Stimulated activated memory B cell treated with anti-CD40 and anti-IgM and Interleukin-4, amounts not matched to agents 10 μg/mL and 1 μg/mL and 100 μg/mL, for 72 hours (primary cell): ENCODE measurements around the gene ADAM12.

Experiments
- ATAC-seq: fragments of 150-1000 bp; cut with Tn5 transposase; 2 replicates; pipeline ENCODE4 v1.10.0; 2021
- H3K27ac Mint-ChIP-seq: one replicate; pipeline ENCODE4 v1.8.0; 2022; ENCODE audit warnings: mild to moderate bottlenecking, mixed read lengths
- H3K27me3 Mint-ChIP-seq: one replicate; pipeline ENCODE4 v1.8.0; 2022; ENCODE audit warnings: mixed read lengths
- H3K36me3 Mint-ChIP-seq: one replicate; pipeline ENCODE4 v1.8.0; 2022; ENCODE audit warnings: mixed read lengths
- H3K4me1 Mint-ChIP-seq: one replicate; pipeline ENCODE4 v1.8.0; 2022; ENCODE audit warnings: mixed read lengths
- H3K4me3 Mint-ChIP-seq: one replicate; pipeline ENCODE4 v1.8.0; 2022; ENCODE audit warnings: mild to moderate bottlenecking, moderate library complexity, mixed read lengths
- H3K9me3 Mint-ChIP-seq: one replicate; pipeline ENCODE4 v1.8.0; 2022; ENCODE audit warnings: mixed read lengths

Gene ADAM12

GRCh38 chr10:126233182-126234148 lies 154.8 kb downstream of the ADAM12 start:
- H3K36me3 Mint-ChIP-seq: no peaks in the 10 kb centered on the region
- H3K4me1 Mint-ChIP-seq: no peaks in the 10 kb centered on the region
- H3K27ac Mint-ChIP-seq: no peak overlapping the region
- H3K9me3 Mint-ChIP-seq: peaks cover 7% of the 10 kb centered on the region
- no peak for ATAC-seq
- no peak overlapping the region for H3K4me3 Mint-ChIP-seq
- peaks cover 29% of the 10 kb centered on the region for H3K27me3 Mint-ChIP-seq

- Mint-ChIP-seq H3K4me1 (no peaks in the 10 kb centered on the region), H3K27ac (no peak overlapping the region), H3K27me3 (peaks cover 29% of the 10 kb centered on the region), H3K36me3 (no peaks in the 10 kb centered on the region), H3K9me3 (peaks cover under 1% of the 10 kb centered on the region), H3K4me3 (no peak overlapping the region)
- ATAC-seq: no peak
These were observed 157.7 kb downstream of the ADAM12 start for GRCh38 chr10:126230587-126230986.

GRCh38 chr10:126229686-126230085 lies 158.6 kb downstream of the ADAM12 start:
- Mint-ChIP-seq H3K36me3 (no peaks in the 10 kb centered on the region), H3K27me3 (peaks cover 29% of the 10 kb centered on the region), H3K9me3 (no peaks in the 10 kb centered on the region), H3K4me1 (no peaks in the 10 kb centered on the region), H3K27ac (no peak overlapping the region), H3K4me3 (no peak overlapping the region)
- no peak for ATAC-seq

GRCh38 chr10:126227762-126228134 lies 160.5 kb downstream of the ADAM12 start:
- peaks cover 22% of the 10 kb centered on the region for H3K27me3 Mint-ChIP-seq
- no peaks in the 10 kb centered on the region for H3K36me3 Mint-ChIP-seq
- H3K27ac Mint-ChIP-seq: no peak overlapping the region
- H3K9me3 Mint-ChIP-seq: no peaks in the 10 kb centered on the region
- no peak for ATAC-seq
- H3K4me3 Mint-ChIP-seq: no peak overlapping the region
- no peaks in the 10 kb centered on the region for H3K4me1 Mint-ChIP-seq

GRCh38 chr10:126226988-126227761 lies 161.1 kb downstream of the ADAM12 start:
- no peaks in the 10 kb centered on the region for H3K4me1 Mint-ChIP-seq
- peaks cover 16% of the 10 kb centered on the region for H3K27me3 Mint-ChIP-seq
- no peak overlapping the region for H3K27ac Mint-ChIP-seq
- no peak overlapping the region for H3K4me3 Mint-ChIP-seq
- H3K9me3 Mint-ChIP-seq: no peaks in the 10 kb centered on the region
- H3K36me3 Mint-ChIP-seq: no peaks in the 10 kb centered on the region
- no peak for ATAC-seq

- no peak for ATAC-seq
- H3K9me3 Mint-ChIP-seq: no peaks in the 10 kb centered on the region
- no peaks in the 10 kb centered on the region for H3K36me3 Mint-ChIP-seq
- no peak overlapping the region for H3K4me3 Mint-ChIP-seq
- H3K27ac Mint-ChIP-seq: no peak overlapping the region
- no peaks in the 10 kb centered on the region for H3K4me1 Mint-ChIP-seq
- H3K27me3 Mint-ChIP-seq: peaks cover 6% of the 10 kb centered on the region
These were observed 162.1 kb downstream of the ADAM12 start for GRCh38 chr10:126226205-126226604.

GRCh38 chr10:126225672-126226008 lies 162.6 kb downstream of the ADAM12 start:
- peaks cover 5% of the 10 kb centered on the region for H3K27me3 Mint-ChIP-seq
- no peaks in the 10 kb centered on the region for H3K36me3 Mint-ChIP-seq
- ATAC-seq: no peak
- H3K4me1 Mint-ChIP-seq: no peaks in the 10 kb centered on the region
- no peak overlapping the region for H3K27ac Mint-ChIP-seq
- no peaks in the 10 kb centered on the region for H3K9me3 Mint-ChIP-seq
- H3K4me3 Mint-ChIP-seq: no peak overlapping the region

- Mint-ChIP-seq H3K27me3 (peaks cover 5% of the 10 kb centered on the region), H3K27ac (no peak overlapping the region), H3K9me3 (no peaks in the 10 kb centered on the region), H3K4me1 (no peaks in the 10 kb centered on the region), H3K36me3 (no peaks in the 10 kb centered on the region), H3K4me3 (no peak overlapping the region)
- no peak for ATAC-seq
These were observed 163.2 kb downstream of the ADAM12 start for GRCh38 chr10:126224967-126225671.

- H3K27ac Mint-ChIP-seq: no peak overlapping the region
- H3K4me3 Mint-ChIP-seq: no peak overlapping the region
- no peaks in the 10 kb centered on the region for H3K27me3 Mint-ChIP-seq
- H3K9me3 Mint-ChIP-seq: no peaks in the 10 kb centered on the region
- no peaks in the 10 kb centered on the region for H3K36me3 Mint-ChIP-seq
- ATAC-seq: no peak
- H3K4me1 Mint-ChIP-seq: no peaks in the 10 kb centered on the region
These were observed 164.7 kb downstream of the ADAM12 start for GRCh38 chr10:126223512-126224067.

GRCh38 chr10:126222736-126223511 lies 165.4 kb downstream of the ADAM12 start:
- no peak overlapping the region for H3K27ac Mint-ChIP-seq
- H3K27me3 Mint-ChIP-seq: no peaks in the 10 kb centered on the region
- no peaks in the 10 kb centered on the region for H3K4me1 Mint-ChIP-seq
- H3K4me3 Mint-ChIP-seq: no peak overlapping the region
- no peak for ATAC-seq
- no peaks in the 10 kb centered on the region for H3K36me3 Mint-ChIP-seq
- H3K9me3 Mint-ChIP-seq: no peaks in the 10 kb centered on the region

- Mint-ChIP-seq H3K4me3 (no peak overlapping the region), H3K27me3 (no peaks in the 10 kb centered on the region), H3K27ac (no peak overlapping the region), H3K36me3 (no peaks in the 10 kb centered on the region), H3K4me1 (no peaks in the 10 kb centered on the region), H3K9me3 (no peaks in the 10 kb centered on the region)
- no peak for ATAC-seq
These were observed 166.4 kb downstream of the ADAM12 start for GRCh38 chr10:126221874-126222273.

GRCh38 chr10:126218778-126219649 lies 169.3 kb downstream of the ADAM12 start:
- H3K4me3 Mint-ChIP-seq: no peak overlapping the region

GRCh38 chr10:126218174-126218573 lies 170.1 kb downstream of the ADAM12 start:
- Mint-ChIP-seq H3K4me3 (no peak overlapping the region), H3K9me3 (no peaks in the 10 kb centered on the region), H3K4me1 (no peaks in the 10 kb centered on the region), H3K27ac (no peak overlapping the region), H3K27me3 (peaks cover 14% of the 10 kb centered on the region), H3K36me3 (no peaks in the 10 kb centered on the region)
- ATAC-seq: no peak

More at GRCh38 chr10:126218778-126219649, 169.3 kb downstream of the ADAM12 start:
- Mint-ChIP-seq H3K36me3 (no peaks in the 10 kb centered on the region), H3K27me3 (peaks cover 14% of the 10 kb centered on the region), H3K4me1 (no peaks in the 10 kb centered on the region), H3K9me3 (no peaks in the 10 kb centered on the region), H3K27ac (no peak overlapping the region)
- ATAC-seq: no peak

- no peak for ATAC-seq
- Mint-ChIP-seq H3K4me3 (no peak overlapping the region), H3K27me3 (peaks cover 14% of the 10 kb centered on the region), H3K27ac (no peak overlapping the region), H3K9me3 (no peaks in the 10 kb centered on the region), H3K36me3 (no peaks in the 10 kb centered on the region), H3K4me1 (no peaks in the 10 kb centered on the region)
These were observed 171.7 kb downstream of the ADAM12 start for GRCh38 chr10:126216632-126216961.
